PC-3 (cell line): ENCODE results near the gene ZNF407.

Experiments used
- CTCF ChIP-seq: fragments of 300-600 bp; sonication (generic); conservative IDR thresholded peaks from 2 replicates; pipeline ENCODE4 v1.5.1; 2017; ENCODE audit warnings: antibody characterized with exemption, low read depth, mild to moderate bottlenecking, low read length
- EZH2 ChIP-seq: fragments of 300-600 bp; sonication (generic); IDR thresholded peaks from one replicate; pipeline ENCODE4 v1.6.1; 2017; ENCODE audit warnings: antibody characterized with exemption, mild to moderate bottlenecking, low read length; ENCODE audit not compliant: unreplicated experiment
- EZH2phosphoT487 ChIP-seq: fragments of 300-600 bp; sonication (generic); IDR thresholded peaks from 2 replicates; pipeline ENCODE4 v1.6.1; 2018; ENCODE audit warnings: mild to moderate bottlenecking, antibody characterized with exemption, low read length, borderline replicate concordance

GRCh38 chr18:74625157-74625556, 27.5 kb downstream of the ZNF407 start:
- TF ChIP-seq CTCF (no peak), EZH2 (no peak), EZH2phosphoT487 (no peak)
